Effector CD8-positive, alpha-beta T cell (primary cell): Measurements from ENCODE around the gene ARID5A.

Source experiments
- DNase-seq: peaks from one replicate; lab custom pipeline; 2025; lab: John Stamatoyannopoulos, UW

The ARID5A gene

DNA sequence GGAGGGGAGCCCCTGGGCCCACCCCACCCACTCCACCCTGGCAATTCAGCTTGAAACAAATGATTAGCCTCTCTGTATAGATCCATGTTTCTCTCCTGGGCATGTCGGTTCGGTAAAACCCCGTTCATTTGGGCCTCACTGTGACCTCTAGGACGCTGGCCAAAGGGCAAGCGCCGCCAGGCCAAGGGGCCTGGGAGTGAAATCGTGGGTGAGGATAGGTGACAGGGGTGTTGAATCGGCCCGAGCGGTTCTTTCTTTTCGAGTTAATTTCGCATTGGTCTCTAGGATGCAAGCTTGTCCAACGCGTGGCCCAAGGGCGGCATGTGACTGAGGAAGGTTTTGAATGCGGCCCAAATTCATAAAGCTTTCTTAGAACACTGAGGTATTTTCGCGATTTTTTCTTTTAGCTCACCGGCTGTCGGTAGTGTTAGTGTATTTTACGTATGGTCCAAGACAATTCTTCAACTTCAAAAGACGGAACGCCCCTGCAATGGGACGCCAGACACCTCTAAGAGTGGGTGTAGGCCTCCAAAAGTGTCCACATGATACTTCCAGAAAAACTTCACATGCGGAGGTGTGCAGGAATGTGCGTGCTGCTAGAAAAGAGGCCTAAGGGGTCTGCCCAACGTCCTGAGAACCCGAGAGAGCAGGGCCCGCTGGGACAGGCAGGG lies 9.8 kb upstream of the ARID5A start:
- no peak for DNase-seq

DNA sequence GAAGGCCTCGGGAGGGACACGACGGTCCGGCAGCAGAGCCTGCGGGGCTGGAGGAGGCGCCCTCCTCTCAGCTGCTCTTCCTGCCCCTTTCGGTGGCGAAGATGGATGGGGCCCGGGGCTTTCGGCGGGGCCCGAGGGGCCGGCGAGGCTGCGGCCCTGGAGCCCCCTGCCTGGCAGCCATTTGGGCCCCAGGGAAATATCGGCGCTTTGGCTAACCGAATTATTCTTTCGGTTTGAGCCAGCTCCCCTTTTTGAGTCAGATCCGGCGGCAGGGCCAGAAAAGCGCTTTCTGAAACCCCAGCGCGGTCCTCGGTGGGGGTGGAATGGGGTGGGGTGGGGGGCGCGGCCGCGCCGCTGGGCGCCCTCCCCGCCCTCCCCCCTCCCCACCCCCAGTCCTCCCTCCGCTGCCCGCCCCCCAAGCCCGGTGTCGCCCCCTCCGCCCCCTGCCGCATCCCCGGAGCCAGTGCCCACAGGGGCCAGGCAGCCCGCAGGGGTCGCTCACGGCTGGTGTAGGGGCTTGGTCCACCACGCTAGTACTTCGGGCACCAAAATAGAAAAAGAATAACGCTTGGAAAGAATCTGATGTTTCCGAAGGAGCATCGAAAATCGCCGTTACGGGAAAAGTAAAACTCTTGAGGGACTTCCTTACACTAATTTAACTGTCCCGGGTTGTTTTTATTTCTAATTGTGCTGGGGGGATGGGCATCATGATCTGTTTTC lies 9.1 kb upstream of the ARID5A start:
- peak; percentile 34 for DNase-seq

DNA sequence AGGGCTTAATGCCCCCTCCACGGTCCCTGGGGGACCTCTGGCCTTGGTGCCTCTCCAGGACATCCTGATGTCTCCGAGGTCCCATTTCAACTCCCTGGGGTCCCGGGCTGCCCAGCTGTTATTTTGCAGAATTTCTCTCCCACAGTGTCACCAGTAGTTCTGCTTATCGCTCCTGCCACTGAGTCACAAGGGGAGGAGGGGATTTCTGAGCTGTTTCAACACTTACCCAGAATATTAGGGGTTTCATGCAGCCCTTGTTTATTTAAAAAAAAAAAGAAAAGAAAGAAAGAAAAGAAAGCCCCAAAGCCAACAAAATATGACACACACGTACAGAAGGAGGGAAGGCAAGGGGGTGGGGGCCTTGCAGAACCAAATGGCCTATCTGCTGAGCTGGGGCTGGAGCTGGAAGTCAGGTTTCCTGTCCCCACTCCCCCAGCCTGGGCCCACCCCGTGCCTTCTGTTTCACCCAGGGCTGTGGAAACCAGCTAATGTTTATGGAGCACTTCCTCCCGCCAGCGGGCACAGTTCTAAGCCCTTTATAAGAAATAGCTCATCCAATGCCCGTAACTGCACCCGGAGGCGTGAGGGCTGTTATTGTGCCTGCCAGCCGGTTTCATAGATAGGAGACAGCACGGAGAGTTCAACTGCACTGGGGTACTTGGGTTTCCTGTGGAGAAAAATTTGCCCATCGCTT lies 8.4 kb upstream of the ARID5A start:
- DNase-seq, result peak; percentile 27

- no peak for DNase-seq
These were observed 7.7 kb upstream of the ARID5A start for GRCh38 chr2:96528700-96529375.

DNA sequence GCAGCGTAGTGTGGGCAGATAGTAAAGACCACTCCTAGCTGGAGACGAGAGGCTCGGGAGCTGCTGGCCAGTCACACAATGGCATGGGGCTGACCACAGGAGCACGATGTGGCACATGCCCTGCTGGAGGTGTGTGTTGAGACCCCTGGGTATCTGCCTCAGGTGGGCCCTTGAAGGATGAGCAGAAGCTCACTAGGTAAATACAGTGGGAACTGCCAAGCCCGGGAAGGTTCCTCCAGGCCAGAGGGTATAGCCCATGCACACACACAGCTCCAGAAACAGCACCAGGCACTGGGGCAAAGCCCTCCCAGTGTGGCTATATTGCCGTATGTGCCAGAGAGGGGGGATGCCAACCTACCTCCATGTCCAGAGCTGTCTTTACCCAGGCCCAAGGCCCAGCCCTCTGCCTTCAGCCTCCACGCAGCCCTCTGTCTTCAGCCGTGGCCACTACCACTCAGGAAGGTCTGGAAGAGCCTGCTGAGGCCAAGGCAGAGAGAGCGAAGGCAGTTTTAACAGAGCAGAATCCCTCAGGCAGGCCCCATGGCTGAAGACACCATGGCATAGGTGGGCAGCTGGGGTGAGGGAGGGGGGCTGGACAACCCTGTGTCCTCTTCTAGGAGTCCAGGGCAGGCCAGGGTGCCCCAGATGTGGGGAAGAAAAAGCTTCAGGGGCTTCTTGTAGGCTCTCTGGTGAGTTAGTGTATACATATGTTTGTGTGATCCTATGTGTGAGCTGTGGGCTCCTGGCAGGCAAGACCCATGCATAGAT lies 7.0 kb upstream of the ARID5A start:
- DNase-seq, result no peak

- no peak for DNase-seq
These were observed 6.5 kb upstream of the ARID5A start for GRCh38 chr2:96530144-96530430.

GRCh38 chr2:96530474-96531357 lies 5.8 kb upstream of the ARID5A start:
- DNase-seq, result no peak

DNA sequence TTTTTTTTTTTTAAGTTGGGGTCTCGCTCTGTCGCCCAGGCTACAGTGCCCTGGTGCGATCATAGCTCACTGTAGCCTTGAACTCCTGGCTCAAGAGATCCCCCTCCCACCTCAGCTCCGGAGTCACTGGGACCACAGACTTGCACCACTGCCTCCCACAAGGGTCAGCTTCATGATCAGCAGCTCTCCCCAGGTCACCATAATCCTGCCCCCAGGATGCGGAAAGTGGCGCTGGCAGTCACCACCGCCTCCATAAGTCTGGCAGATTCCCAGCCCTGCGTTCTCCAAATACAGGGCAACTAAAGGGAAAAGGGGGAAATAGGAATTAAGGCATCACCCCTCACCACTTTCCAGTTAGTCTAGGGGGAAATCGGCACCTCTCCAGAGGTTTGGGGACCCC lies 5.2 kb upstream of the ARID5A start:
- no peak for DNase-seq

DNA sequence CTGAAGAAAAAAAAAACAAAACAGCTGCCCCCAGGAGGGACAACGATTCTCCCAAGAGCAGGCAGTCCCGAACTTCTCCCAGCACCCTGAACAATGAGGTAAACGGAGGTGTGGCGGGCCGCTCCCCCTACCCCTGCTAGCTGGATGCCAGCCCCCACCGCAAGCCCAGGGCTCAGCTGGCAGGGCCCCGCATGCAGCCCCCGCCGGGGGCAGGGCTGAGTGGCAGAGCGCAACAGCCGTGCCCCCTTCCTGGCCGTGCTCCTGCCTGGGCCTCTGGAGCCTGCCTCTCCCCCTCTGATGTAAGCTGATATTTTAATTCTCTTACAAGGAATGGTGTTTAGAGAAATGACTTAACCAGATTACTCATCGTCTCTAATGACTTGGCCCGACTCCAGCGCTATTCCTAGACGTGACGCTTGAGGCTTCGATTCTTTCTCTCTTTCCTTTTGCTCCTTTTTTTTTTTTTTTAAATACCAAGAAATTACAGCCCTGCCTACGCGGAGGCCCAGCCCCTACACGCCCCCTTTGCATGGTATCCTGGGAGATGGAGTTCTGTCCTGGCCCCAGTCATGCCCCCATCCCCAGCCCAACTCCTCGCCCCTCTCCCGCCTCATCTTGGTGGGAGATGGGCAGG lies 4.6 kb upstream of the ARID5A start:
- DNase-seq, result peak; percentile 82

- DNase-seq, result no peak
These were observed 3.8 kb upstream of the ARID5A start for GRCh38 chr2:96532641-96533291.

DNA sequence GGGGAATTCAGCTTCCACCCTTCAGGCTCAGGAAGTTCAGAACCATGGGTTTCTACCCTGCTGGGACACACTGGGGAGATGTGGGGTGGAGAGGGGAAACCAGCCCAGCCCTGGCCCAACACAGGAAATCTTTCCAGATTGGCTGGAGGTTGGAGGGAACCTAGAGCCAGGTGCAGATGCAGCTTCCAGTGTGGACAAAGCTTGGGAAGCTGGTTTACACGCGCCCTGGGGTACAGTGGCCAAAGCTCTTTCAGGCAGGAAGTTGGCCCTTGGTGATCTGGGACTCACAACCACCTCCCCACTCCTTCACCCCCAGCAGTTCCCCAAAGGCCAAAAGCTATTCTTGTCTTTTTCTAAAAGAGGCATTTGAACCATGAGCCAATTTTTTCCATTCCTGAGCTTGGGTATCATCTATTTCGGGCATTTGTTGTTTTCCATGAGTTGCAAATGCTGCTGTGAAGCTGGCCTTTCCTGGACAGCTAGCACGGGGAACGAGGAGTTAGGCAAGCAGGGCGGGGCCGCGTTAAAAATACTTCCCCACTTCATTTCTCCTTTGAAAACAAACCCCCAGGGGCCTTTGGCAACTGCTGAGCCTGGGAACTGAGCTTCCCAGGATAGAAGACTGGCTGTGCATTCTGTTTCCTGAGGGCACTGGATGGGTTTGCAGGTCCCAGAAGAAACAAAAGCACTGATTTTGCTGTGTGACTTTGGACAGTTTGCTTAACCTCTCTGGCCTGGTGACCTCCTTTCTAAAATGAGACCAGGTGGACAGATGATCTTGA lies 3.1 kb upstream of the ARID5A start:
- DNase-seq, result no peak

GRCh38 chr2:96534141-96534540 lies 2.4 kb upstream of the ARID5A start:
- no peak for DNase-seq

DNA sequence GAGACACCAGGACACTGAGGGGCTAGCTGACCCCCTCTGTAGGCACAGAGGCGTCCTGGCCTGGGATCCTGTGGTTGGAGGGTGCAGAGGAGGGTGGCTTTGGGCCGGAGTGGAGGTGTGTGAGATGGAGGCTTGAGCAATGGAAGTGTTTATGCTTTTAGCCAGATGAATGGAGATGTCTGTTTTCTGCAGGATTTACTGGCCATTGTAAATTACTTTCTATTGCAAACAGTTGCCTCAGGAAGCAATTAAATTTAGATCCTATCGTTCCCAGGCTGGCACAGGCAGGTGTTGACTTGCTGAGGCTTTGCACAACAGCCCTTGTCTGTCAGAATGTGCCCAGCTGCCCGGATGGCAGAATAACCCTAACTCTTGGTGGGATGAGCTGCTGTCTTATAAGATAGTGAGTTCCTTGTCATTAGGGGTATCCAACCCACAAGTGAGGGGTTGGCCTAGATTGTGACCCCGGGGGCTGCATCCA lies 1.8 kb upstream of the ARID5A start:
- no peak for DNase-seq

DNA sequence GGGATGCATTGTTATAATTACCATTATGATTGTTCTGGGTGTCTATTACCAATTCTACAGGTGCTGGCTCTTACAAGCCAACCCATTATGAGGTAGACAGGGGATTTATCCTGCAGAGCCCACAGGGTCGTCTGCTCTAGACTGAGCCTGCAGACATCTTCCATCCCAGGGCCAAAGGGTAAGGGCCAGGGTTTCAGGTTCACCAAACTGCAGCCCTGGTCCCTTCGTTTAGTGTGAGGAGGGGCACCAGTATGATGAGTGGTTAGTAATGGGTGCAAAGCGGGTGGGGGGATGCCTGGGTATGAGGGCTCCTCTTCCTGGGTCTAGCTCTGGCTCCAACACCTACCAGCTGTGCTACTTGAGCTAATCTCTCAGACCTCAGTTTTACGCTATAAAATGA lies 1.2 kb upstream of the ARID5A start:
- no peak for DNase-seq

DNA sequence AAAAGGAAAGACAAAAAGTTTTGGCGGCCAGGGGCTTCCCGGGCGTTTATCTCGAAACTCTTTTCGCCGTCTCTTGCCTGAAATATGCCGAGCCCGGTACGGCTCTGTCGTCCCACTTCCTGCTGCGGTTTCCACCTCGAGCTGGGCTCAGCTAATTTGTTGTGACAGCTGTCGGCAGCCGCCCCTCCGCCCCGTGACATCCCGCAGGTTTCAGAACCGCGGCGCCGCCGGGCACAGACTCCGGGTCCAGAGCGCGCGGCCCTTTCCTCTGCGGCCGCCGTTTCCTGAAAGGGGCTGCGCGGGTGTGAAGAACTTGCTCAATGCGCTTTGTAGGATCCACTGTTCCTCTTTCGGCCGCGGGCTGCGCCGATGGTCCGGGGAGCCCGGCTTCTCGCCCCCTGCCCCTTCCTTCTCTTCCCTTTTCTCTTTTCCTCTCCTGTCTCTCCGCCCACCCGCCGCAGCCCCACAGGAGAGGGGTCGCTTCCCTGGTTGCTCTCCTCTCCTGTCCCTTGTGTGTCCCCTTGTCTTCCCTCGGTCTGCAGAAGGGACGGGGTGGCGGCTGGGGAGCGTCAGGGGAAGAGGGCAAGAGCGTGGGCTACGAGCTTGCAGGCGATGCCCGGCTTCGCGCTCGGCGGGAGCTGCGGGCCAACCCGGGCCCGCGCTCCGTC lies 648 bp downstream of the ARID5A start:
- DNase-seq, result peak; percentile 75

DNA sequence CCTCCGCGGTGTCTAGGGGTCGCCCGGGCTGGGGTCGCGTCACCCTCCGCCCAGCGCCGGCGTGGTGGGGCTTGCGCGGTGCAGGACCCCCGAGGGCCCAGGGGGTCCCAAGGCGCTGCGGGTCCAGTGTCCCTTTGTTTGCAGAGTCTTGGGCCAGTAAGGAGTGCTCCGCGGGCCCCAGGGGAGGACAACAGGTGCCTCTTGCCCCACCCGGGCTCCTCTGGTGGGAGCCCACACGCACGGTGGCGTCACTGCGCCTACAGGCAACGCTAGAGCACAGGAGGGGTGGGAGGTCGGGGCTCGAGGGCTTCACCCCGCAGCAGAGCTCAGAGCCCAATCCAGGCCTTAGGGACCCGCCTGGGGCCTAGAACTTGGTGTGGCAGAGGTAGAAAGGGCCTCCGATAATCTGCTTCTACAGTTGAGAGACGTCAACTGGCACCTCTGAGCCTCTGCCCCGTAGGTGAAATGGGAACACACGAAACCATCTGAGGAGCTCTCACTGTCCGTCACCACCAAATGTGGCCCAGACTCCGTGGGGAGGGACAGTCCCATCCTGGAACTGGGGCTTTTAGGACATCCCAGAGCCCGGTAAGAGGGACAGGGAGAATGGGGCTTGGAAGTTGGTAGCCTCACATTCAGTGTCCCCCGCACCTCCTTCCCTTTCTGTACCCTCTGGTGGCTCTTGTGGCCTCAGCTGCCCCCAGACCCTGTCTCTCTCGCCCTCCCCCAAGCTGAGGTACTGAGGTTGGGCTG lies 1.4 kb downstream of the ARID5A start:
- peak; percentile 54 for DNase-seq

GRCh38 chr2:96538487-96539214 lies 2.1 kb downstream of the ARID5A start:
- peak; percentile 80 for DNase-seq
